Esophagus muscularis mucosa (tissue), 4 donors: ENCODE measurements around the gene CACYBP. TPM values are rescaled to one million over a fixed set of nuclear protein-coding genes. Genes with fewer than 3 reads are reported as not detected.
"Not testable (repeated sequence)": the region's sequence is repeated elsewhere in the genome, so short reads cannot be mapped to it uniquely, and the experiment has no call there.

ENCODE experiments used
- DNase-seq: peaks from one replicate; pipeline ENCODE4 v3.0.0-alpha.2; 2017; ENCODE audit errors: extremely low spot score
- H3K27ac ChIP-seq, 4 donors: fragments of 200-600 bp; sonication (generic); replicated peaks in 1 of 4; 1 replicate in 3 of 4; 2 replicates in 1 of 4; pipeline ENCODE4 v1.5.1; 2016 to 2019; ENCODE audit warnings: mild to moderate bottlenecking in 1 of 4
- H3K27me3 ChIP-seq, 4 donors: fragments of 200-600 bp; sonication (generic); one replicate each; pipeline versions ENCODE4 v1.5.1 to v1.6.0; 2016 to 2019
- H3K36me3 ChIP-seq, 4 donors: fragments of 200-600 bp; sonication (generic); one replicate each; pipeline ENCODE4 v1.5.1; 2016 to 2019
- H3K4me1 ChIP-seq, 4 donors: fragments of 200-600 bp; sonication (generic); one replicate each; pipeline ENCODE4 v1.5.1; 2016 to 2019
- H3K4me3 ChIP-seq, 4 donors: fragments of 200-600 bp; sonication (generic); 1 replicate in 2 of 4; 2 replicates in 2 of 4; pipeline ENCODE4 v1.5.1; 2016 to 2019; ENCODE audit warnings: mild to moderate bottlenecking in 4 of 4, moderate library complexity in 1 of 4
- H3K9me3 ChIP-seq, 4 donors: fragments of 200-600 bp; sonication (generic); 1 replicate in 3 of 4; 2 replicates in 1 of 4; pipeline ENCODE4 v1.5.1; 2016 to 2019
- EP300 ChIP-seq: sonication (generic); formaldehyde crosslinking; IDR thresholded peaks from one replicate; pipeline ENCODE4 v1.6.1; 2017; ENCODE audit warnings: antibody characterized with exemption
- POLR2A ChIP-seq: fragments of 450-650 bp; IDR thresholded peaks from one replicate; pipeline ENCODE4 v1.6.1; 2017; ENCODE audit warnings: antibody characterized with exemption, moderate library complexity, mild to moderate bottlenecking, low read depth
- POLR2AphosphoS5 ChIP-seq, 2 donors: sonication (generic); formaldehyde crosslinking; IDR thresholded peaks; one replicate each; pipeline ENCODE4 v1.6.1; 2017; ENCODE audit warnings: antibody characterized with exemption in 2 of 2
- WGBS: methylation state at CpG from one replicate; pipeline ENCODE4 v1.1.5; 2018; 5-methylcytosine and 5-hydroxymethylcytosine counted together
- intact Hi-C: fragments of 100-400 bp; cut with DNase I; formaldehyde crosslinking; loops from one replicate; pipeline ENCODE4 v1.15.1; 2023
- total RNA-seq, 4 donors: library from RNA; depleted of rRNA; stranded (reverse); fragments of >200 nt; gene quantifications; one replicate each; pipeline versions ENCODE4 v1.1.0 to v1.2.1, GENCODE V29; 2016
- TF ChIP-seq, protein P1 (sequence below), 3 experiments: fragments of 200-600 bp in 2 of 3; fragments of 450-650 bp in 1 of 3; sonication (generic) in 2 of 3; IDR thresholded peaks; one replicate each; pipeline ENCODE4 v1.5.1; 2017 to 2019; ENCODE audit warnings: antibody characterized with exemption in 3 of 3, mild to moderate bottlenecking in 2 of 3, moderate library complexity in 1 of 3

The CACYBP gene
- total RNA-seq, 4 donors from 2014 or later: 48.5 to 125 (median 94.7) TPM

DNA sequence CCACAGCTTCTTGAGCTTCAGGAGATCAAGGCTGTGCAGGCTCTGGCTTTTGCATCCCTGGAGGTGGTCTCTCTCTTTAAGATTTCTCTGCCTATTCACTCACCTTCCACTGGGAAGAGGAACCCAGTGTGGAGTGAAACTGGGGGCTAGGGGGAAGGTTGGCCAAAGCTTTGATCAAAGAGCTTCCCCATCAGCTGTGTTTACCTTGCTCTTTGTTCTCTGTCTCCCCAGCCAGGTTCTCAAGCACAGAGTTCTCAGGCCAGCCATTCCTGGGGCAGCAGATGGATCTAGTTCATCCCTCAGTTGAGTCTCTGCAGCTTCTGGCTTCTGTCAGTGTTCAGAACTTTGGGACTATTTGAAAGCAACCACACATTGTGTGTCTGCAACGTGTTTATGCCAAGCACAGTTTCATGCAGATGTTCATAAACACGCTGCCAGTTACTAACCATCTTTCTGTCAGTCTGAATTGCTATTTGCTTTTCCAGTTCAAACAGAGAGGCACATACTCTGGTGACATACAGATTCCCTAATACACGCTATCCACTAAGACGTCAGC is 40.7 kb downstream of the CACYBP start:
- 80% methylated on average over 4 of the region's 4 CpGs for WGBS
- Histone ChIP-seq H3K27me3 (no peaks in the 10 kb centered on the region), H3K4me1 (no peaks in the 10 kb centered on the region), H3K27ac (no peak overlapping the region), H3K9me3 (no peaks in the 10 kb centered on the region), H3K36me3 (no peaks in the 10 kb centered on the region), H3K4me3 (no peak overlapping the region)
- TF ChIP-seq EP300 (no peak), POLR2AphosphoS5 (IDR thresholded peaks at IDR 0.05) (no peak), POLR2A (no peak)
- TF ChIP-seq, protein P1, sequence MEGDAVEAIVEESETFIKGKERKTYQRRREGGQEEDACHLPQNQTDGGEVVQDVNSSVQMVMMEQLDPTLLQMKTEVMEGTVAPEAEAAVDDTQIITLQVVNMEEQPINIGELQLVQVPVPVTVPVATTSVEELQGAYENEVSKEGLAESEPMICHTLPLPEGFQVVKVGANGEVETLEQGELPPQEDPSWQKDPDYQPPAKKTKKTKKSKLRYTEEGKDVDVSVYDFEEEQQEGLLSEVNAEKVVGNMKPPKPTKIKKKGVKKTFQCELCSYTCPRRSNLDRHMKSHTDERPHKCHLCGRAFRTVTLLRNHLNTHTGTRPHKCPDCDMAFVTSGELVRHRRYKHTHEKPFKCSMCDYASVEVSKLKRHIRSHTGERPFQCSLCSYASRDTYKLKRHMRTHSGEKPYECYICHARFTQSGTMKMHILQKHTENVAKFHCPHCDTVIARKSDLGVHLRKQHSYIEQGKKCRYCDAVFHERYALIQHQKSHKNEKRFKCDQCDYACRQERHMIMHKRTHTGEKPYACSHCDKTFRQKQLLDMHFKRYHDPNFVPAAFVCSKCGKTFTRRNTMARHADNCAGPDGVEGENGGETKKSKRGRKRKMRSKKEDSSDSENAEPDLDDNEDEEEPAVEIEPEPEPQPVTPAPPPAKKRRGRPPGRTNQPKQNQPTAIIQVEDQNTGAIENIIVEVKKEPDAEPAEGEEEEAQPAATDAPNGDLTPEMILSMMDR (IDR thresholded peaks at IDR 0.05): no peak
- DNase-seq: no peak
- intact Hi-C loops: no loop called here

DNA sequence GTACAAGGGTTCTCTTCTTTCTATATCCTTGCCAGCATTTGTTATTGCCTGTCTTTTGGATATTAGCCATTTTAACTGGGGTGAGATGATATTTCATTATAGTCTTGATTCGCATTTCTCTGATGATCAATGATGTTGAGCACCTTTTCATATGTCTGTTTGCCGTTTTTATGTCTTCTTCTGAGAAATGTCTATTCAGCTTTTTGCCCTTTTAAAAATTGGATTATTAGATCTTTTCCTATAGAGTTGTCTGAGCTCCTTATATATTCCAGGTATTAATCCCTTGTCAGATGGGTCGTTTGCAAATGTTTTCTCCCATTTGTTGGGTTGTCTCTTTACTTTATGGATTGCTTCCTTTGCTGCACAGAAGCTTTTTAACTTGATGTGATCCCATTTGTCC is 42.9 kb downstream of the CACYBP start:
- intact Hi-C loops: no loop called here
- no peaks in the 10 kb centered on the region for H3K9me3 ChIP-seq
- no peak overlapping the region for H3K4me3 ChIP-seq
- WGBS: 69% methylated on average over 3 of the region's 3 CpGs
- TF ChIP-seq EP300: no peak
- TF ChIP-seq, protein P1 (IDR thresholded peaks at IDR 0.05): no peak
- no peak for TF ChIP-seq POLR2A
- no peak for TF ChIP-seq POLR2AphosphoS5 (IDR thresholded peaks at IDR 0.05)
- H3K27me3 ChIP-seq: no peaks in the 10 kb centered on the region
- H3K27ac ChIP-seq: no peak overlapping the region
- DNase-seq: no peak
- H3K4me1 ChIP-seq: no peaks in the 10 kb centered on the region
- H3K36me3 ChIP-seq: no peaks in the 10 kb centered on the region

DNA sequence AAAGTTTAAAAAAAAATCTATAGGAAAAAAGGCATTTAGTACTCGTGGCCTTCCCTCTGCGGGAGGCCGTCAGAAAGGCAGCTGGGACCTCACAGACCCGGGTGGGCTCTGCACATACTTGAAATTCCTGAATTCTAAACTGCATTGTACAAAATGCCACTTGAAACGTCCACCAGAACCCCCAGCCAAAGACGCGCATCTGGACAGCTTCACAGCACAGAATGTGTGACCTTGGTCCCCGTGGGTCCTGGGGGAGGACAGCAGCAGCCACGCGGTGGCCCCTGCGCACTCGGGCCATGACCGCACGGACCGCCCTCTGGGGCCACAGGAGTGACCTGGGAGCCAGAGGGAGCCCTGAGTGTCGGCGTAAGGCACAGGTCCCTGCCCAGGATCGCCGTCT is 44.1 kb downstream of the CACYBP start:
- Histone ChIP-seq H3K27me3 (no peaks in the 10 kb centered on the region), H3K4me3 (no peak overlapping the region), H3K4me1 (no peaks in the 10 kb centered on the region), H3K27ac (no peak overlapping the region), H3K9me3 (no peaks in the 10 kb centered on the region), H3K36me3 (no peaks in the 10 kb centered on the region)
- DNase-seq: no peak
- 55% methylated on average over 17 of the region's 19 CpGs for WGBS
- intact Hi-C loops: no loop called here
- TF ChIP-seq, protein P1 (IDR thresholded peaks at IDR 0.05): no peak
- TF ChIP-seq EP300 (no peak), POLR2A (no peak), POLR2AphosphoS5 (IDR thresholded peaks at IDR 0.05) (no peak)

DNA sequence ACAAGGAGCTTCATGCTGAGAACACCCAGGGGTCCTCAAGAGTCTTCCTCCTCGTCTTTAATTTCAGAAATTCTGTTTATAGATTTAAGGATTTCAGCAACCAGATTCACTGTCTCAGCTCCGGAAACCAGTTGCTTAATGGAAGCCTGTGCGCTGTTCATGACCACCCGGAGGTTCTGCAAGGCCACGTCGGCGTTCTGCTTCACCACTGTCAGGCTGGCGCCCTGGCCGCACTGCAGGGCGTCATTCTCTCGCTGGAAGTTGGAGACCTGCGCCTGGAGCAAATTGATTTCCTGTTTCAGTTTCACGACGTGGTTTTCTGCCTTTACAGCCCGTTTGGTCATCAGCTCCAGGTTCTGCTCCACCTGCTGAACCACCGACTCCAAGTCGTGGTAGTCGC is 44.8 kb downstream of the CACYBP start:
- H3K36me3 ChIP-seq, intact Hi-C loops, H3K27ac ChIP-seq, H3K4me3 ChIP-seq, H3K9me3 ChIP-seq, H3K4me1 ChIP-seq, H3K27me3 ChIP-seq, DNase-seq: not testable (repeated sequence)
- 88% methylated on average over 18 of the region's 18 CpGs for WGBS

DNA sequence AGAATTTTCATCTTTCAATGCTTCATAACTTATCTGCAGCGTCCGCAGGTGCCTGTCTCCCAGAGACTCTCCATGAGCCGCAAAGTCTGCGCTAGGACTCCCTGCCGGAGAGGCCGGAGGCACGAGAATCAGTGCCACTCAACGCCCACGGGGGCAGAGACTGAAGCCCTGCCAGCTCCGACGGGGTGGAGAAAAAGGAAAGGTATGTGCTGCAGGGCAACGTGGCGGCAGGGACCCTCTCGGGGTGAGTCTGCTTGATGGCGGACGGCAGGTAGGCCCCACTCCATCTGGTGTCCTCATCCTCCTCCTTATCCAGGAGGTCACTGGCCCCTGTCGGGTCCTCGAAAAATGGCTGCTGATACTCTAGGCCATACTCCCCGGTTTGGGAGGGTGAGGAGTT is 45.4 kb downstream of the CACYBP start:
- Histone ChIP-seq H3K4me3 (no peak overlapping the region), H3K36me3 (no peaks in the 10 kb centered on the region), H3K9me3 (no peaks in the 10 kb centered on the region), H3K27me3 (no peaks in the 10 kb centered on the region), H3K4me1 (no peaks in the 10 kb centered on the region), H3K27ac (no peak overlapping the region)
- TF ChIP-seq POLR2AphosphoS5 (IDR thresholded peaks at IDR 0.05) (no peak), EP300 (no peak), POLR2A (no peak)
- TF ChIP-seq, protein P1 (IDR thresholded peaks at IDR 0.05): no peak
- 97% methylated on average over 19 of the region's 19 CpGs for WGBS
- intact Hi-C loops: no loop called here
- DNase-seq: no peak
